ENCODE data around the gene TMSB10.

DNA sequence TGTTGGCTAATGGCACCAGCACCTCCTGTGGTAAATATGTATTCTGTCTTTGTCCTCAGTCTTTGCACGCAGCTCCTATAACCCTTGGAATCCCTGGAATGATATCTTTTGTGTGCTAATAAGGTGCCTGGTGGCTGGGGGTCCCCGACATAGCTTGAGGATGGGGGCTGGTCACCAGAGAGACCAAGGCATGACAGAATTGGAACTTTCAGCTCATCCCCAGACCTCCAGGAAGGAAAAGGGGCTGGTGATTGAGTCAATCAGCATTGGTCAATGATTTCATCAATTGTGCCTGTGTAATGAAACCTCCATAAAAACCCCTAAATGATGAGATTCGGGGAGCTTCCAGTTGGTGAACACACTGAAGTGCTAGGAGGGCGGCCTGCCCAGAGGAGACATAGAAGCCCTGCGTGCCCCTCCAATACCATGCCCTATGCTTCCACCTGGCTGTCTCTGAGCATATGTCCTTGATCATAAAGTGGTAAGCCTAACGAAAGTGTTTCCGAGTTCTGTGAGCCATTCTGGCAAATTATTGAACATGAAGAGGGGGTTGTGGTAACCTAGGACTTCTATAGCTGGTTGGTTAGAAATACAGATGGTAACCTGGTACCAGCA lies 38.9 kb downstream of the TMSB10 start:
- no peak for TF ChIP-seq POLR2A (IDR thresholded peaks at IDR 0.05)
- TF ChIP-seq, protein P1, sequence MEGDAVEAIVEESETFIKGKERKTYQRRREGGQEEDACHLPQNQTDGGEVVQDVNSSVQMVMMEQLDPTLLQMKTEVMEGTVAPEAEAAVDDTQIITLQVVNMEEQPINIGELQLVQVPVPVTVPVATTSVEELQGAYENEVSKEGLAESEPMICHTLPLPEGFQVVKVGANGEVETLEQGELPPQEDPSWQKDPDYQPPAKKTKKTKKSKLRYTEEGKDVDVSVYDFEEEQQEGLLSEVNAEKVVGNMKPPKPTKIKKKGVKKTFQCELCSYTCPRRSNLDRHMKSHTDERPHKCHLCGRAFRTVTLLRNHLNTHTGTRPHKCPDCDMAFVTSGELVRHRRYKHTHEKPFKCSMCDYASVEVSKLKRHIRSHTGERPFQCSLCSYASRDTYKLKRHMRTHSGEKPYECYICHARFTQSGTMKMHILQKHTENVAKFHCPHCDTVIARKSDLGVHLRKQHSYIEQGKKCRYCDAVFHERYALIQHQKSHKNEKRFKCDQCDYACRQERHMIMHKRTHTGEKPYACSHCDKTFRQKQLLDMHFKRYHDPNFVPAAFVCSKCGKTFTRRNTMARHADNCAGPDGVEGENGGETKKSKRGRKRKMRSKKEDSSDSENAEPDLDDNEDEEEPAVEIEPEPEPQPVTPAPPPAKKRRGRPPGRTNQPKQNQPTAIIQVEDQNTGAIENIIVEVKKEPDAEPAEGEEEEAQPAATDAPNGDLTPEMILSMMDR (IDR thresholded peaks at IDR 0.05) = no peak

Measured in stomach (tissue), 4 donors.